ENCODE measurements around the gene YJEFN3.

The YJEFN3 gene

GRCh38 chr19:19508217-19508616, 20.5 kb upstream of the YJEFN3 start:
- Histone ChIP-seq H3K27me3 (ENCODE audit: control insufficient read depth, insufficient read depth, low read length) (no peaks in the 10 kb centered on the region), H3K27ac (ENCODE audit: low read length) (no peak overlapping the region), H3K4me1 (ENCODE audit: control insufficient read depth, insufficient read depth, low read length) (no peaks in the 10 kb centered on the region), H3K9me3 (ENCODE audit: control insufficient read depth, insufficient read depth, low read length) (no peaks in the 10 kb centered on the region), H3K4me3 (ENCODE audit: low read length) (no peak overlapping the region), H3K36me3 (ENCODE audit: control insufficient read depth, insufficient read depth, low read length) (peaks cover 13% of the 10 kb centered on the region; the same call in 1 of the 2 replicates)
- DNase-seq (ENCODE audit: low read depth, low spot score) = no peak
- no CpG with 5 or more reads among the region's 11 CpGs for WGBS (ENCODE audit: insufficient coverage, insufficient read length)

DNA sequence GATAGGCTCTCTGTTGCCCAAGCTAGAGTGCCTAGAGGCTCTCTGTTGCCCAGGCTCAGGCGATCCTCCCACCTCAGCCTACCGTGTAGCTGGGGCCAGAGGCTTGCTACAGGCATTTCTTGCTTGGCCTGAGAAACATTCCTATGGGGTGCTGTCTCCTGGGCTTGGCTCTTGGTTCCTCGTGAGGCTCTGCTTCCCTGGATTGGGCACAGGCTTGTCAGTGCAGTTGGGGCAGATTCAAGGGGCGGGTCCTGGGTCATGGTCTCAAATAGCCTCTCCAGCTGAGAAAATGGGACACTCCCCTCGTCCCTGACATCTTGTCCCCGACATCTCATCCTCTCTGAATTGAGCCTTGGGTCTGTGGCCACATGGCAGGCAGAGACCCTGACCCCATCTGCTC, 18.3 kb upstream of the YJEFN3 start:
- Histone ChIP-seq H3K4me3 (ENCODE audit: low read length) (no peak overlapping the region), H3K27ac (ENCODE audit: low read length) (no peak overlapping the region), H3K27me3 (ENCODE audit: control insufficient read depth, insufficient read depth, low read length) (no peaks in the 10 kb centered on the region), H3K9me3 (ENCODE audit: control insufficient read depth, insufficient read depth, low read length) (no peaks in the 10 kb centered on the region), H3K36me3 (ENCODE audit: control insufficient read depth, insufficient read depth, low read length) (peaks cover 12% of the 10 kb centered on the region; the same call in 1 of the 2 replicates), H3K4me1 (ENCODE audit: control insufficient read depth, insufficient read depth, low read length) (no peaks in the 10 kb centered on the region)
- DNase-seq (ENCODE audit: low read depth, low spot score) = no peak
- WGBS (ENCODE audit: insufficient coverage, insufficient read length) = no CpG with 5 or more reads among the region's 6 CpGs

DNA sequence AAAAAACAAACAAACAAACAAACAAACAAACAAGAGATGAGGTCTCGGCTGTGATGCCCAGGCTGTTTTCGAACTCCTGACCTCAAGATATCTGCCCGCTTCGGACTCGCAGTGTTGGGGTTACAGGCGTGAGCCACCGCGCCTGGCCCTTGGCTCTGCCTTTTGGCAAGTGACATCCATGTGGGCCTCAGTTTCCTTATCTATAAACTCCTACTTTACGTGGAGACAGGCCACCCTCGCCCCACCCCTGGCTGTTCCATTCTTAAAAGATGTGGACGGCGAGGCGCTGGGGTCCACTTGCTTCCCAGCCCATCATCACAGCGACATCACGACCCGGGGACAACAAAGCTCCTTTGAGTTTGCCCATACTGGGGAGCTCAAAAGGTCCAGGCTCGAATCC, 15.0 kb upstream of the YJEFN3 start:
- no CpG with 5 or more reads among the region's 17 CpGs for WGBS (ENCODE audit: insufficient coverage, insufficient read length)
- H3K27me3 ChIP-seq (ENCODE audit: control insufficient read depth, insufficient read depth, low read length) = no peaks in the 10 kb centered on the region
- no peak overlapping the region for H3K4me3 ChIP-seq (ENCODE audit: low read length)
- peaks cover 3% of the 10 kb centered on the region; the same call in 1 of the 2 replicates for H3K36me3 ChIP-seq (ENCODE audit: control insufficient read depth, insufficient read depth, low read length)
- H3K4me1 ChIP-seq (ENCODE audit: control insufficient read depth, insufficient read depth, low read length) = no peaks in the 10 kb centered on the region
- no peak overlapping the region for H3K27ac ChIP-seq (ENCODE audit: low read length)
- H3K9me3 ChIP-seq (ENCODE audit: control insufficient read depth, insufficient read depth, low read length) = no peaks in the 10 kb centered on the region
- DNase-seq (ENCODE audit: low read depth, low spot score) = no peak

DNA sequence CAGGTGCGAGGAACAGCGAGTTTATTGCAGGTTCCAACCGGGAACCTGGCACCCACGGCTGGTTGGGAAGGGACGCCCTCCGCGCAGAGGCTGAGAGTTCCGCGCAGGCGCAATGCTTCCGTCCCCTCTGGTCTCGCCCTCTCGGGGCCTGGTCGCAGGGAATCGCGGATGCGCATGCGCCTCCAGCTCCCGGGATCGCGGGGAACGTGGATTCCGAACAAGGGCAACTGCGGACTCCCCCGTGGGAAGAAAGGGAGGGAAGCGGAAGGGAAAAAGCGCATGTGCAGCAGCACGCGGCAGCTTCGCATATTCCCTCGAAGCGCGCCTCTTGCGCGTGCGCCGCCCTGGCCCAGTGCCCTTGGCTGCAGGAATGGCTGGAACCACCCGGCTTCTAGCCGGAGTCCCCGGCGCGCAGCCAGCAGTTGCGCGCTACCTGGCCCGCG, 14.5 kb upstream of the YJEFN3 start:
- DNase-seq (ENCODE audit: low read depth, low spot score) = no peak
- Histone ChIP-seq H3K27me3 (ENCODE audit: control insufficient read depth, insufficient read depth, low read length) (no peaks in the 10 kb centered on the region), H3K27ac (ENCODE audit: low read length) (no peak overlapping the region), H3K9me3 (ENCODE audit: control insufficient read depth, insufficient read depth, low read length) (no peaks in the 10 kb centered on the region), H3K4me1 (ENCODE audit: control insufficient read depth, insufficient read depth, low read length) (no peaks in the 10 kb centered on the region), H3K4me3 (ENCODE audit: low read length) (no peak overlapping the region), H3K36me3 (ENCODE audit: control insufficient read depth, insufficient read depth, low read length) (peaks cover 3% of the 10 kb centered on the region; the same call in 1 of the 2 replicates)
- WGBS (ENCODE audit: insufficient coverage, insufficient read length) = no CpG with 5 or more reads among the region's 46 CpGs

- peaks cover 7% of the 10 kb centered on the region; the same call in 1 of the 2 replicates for H3K36me3 ChIP-seq (ENCODE audit: control insufficient read depth, insufficient read depth, low read length)
- H3K27me3 ChIP-seq (ENCODE audit: control insufficient read depth, insufficient read depth, low read length) = no peaks in the 10 kb centered on the region
- H3K4me3 ChIP-seq (ENCODE audit: low read length) = peak within 1 kb of the TSS; percentile 75
- no peaks in the 10 kb centered on the region for H3K9me3 ChIP-seq (ENCODE audit: control insufficient read depth, insufficient read depth, low read length)
- no peak within 1 kb of the TSS for H3K27ac ChIP-seq (ENCODE audit: low read length)
- WGBS (ENCODE audit: insufficient coverage, insufficient read length) = no CpG with 5 or more reads among the region's 74 CpGs
- H3K4me1 ChIP-seq (ENCODE audit: control insufficient read depth, insufficient read depth, low read length) = no peaks in the 10 kb centered on the region
- DNase-seq (ENCODE audit: low read depth, low spot score) = no peak
Observed at GRCh38 chr19:19514881-19515641, 13.7 kb upstream of the YJEFN3 start, which contains the start of gene TSSK6. Gene TSSK6 (minus strand): TSS chr19:19515548. CDS start chr19:19515427, 121 bp downstream.

DNA sequence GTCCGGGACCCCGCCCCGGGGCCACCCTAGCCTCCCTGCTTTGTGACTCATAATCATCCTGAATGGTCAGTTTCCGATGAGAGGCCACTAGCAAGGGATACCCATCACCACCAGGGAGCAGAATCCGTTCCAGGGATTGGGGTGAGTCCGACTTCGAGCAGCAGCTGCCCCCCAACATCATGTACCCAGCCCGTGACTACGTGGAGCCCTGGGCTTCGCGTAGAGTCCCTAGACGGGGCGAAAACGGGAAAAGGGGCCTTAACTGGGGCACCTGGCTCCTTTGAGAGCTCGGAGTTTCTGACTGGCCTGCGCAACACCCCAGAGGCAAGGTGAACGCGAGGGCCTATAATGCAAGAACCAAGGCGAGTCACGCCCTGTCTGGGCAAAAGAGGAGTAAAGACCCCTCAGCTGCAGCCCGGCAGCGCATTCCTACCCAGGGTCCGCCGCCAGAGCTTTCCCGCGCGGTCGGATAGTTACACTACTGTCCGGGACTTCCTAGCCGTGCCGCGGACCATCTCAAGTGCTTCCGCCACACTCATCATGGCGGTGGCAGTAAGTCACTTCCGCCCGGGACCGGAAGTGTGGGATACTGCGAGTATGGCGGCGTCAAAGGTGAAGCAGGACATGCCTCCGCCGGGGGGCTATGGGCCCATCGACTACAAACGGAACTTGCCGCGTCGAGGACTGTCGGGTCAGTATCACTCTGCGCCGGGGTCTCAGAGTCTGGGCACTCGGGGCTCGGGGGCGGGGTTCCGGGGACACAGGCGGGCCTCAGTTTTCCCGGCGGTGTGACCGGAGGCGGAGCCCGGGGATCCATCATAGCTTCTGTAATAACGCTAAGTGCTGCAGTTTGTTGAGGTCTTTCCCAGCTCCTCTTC, 12.8 kb upstream of the YJEFN3 start, which contains the start of gene NDUFA13:
TSS of gene NDUFA13 (plus strand) at position 584 of the 878 bp plus-strand sequence. CDS start at position 598, 14 bp downstream.
- peak; percentile 93 for DNase-seq (ENCODE audit: low read depth, low spot score)
- peaks cover 9% of the 10 kb centered on the region; the same call in 1 of the 2 replicates for H3K36me3 ChIP-seq (ENCODE audit: control insufficient read depth, insufficient read depth, low read length)
- WGBS (ENCODE audit: insufficient coverage, insufficient read length) = no CpG with 5 or more reads among the region's 61 CpGs
- no peak within 1 kb of the TSS for H3K27ac ChIP-seq (ENCODE audit: low read length)
- no peaks in the 10 kb centered on the region for H3K4me1 ChIP-seq (ENCODE audit: control insufficient read depth, insufficient read depth, low read length)
- H3K9me3 ChIP-seq (ENCODE audit: control insufficient read depth, insufficient read depth, low read length) = no peaks in the 10 kb centered on the region
- H3K27me3 ChIP-seq (ENCODE audit: control insufficient read depth, insufficient read depth, low read length) = no peaks in the 10 kb centered on the region
- H3K4me3 ChIP-seq (ENCODE audit: low read length) = peak within 1 kb of the TSS; percentile 75

DNA sequence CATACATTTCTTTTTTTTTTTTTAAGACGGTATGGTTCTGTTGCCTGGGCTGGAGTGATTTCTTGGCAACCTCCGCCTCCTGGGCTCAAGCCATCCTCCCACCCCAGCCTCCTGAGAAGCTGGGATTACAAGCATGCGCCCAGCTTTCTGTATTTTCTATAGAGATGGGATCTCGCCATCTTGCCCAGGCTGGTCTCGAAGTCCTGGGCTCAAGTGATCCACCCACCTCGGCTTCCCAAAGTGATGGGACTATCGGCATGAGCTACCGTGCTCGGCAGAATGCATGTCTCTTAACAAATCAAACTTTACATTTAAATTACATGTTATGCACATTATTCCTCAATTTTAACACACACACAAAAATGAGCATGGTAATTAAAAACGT, 11.5 kb upstream of the YJEFN3 start:
- DNase-seq (ENCODE audit: low read depth, low spot score) = no peak
- Histone ChIP-seq H3K27ac (ENCODE audit: low read length) (no peak overlapping the region), H3K4me1 (ENCODE audit: control insufficient read depth, insufficient read depth, low read length) (no peaks in the 10 kb centered on the region), H3K36me3 (ENCODE audit: control insufficient read depth, insufficient read depth, low read length) (peaks cover 9% of the 10 kb centered on the region; the same call in 1 of the 2 replicates), H3K4me3 (ENCODE audit: low read length) (no peak overlapping the region), H3K27me3 (ENCODE audit: control insufficient read depth, insufficient read depth, low read length) (no peaks in the 10 kb centered on the region), H3K9me3 (ENCODE audit: control insufficient read depth, insufficient read depth, low read length) (no peaks in the 10 kb centered on the region; the same call in 1 of the 2 replicates)
- WGBS (ENCODE audit: insufficient coverage, insufficient read length) = no CpG with 5 or more reads among the region's 10 CpGs

DNA sequence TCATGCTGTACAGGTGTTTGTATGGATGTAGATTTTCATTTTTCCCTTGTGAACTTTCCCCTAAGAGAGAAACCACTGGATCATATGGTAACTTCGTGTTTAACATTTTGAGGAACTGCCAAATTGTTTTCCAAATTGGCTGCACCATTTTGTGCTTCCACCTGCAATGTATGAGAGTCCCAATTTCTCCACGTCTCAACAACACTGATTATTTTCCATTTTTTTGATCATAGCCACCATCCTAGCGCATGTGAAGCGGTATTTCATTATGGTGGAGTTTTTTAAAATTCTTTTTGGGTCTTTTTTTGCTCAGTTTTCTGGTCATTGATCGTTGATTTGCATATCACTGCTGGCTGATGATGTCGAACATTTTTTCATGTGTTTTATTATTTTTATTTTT, 7.7 kb upstream of the YJEFN3 start:
- Histone ChIP-seq H3K27ac (ENCODE audit: low read length) (no peak overlapping the region), H3K36me3 (ENCODE audit: control insufficient read depth, insufficient read depth, low read length) (peaks cover 8% of the 10 kb centered on the region; the same call in 1 of the 2 replicates), H3K27me3 (ENCODE audit: control insufficient read depth, insufficient read depth, low read length) (no peaks in the 10 kb centered on the region), H3K4me3 (ENCODE audit: low read length) (no peak overlapping the region), H3K4me1 (ENCODE audit: control insufficient read depth, insufficient read depth, low read length) (0 out of 2 replicates have a peak, but pooled peaks cover 2% of the 10 kb centered on the region), H3K9me3 (ENCODE audit: control insufficient read depth, insufficient read depth, low read length) (no peaks in the 10 kb centered on the region; the same call in 1 of the 2 replicates)
- no CpG with 5 or more reads among the region's 6 CpGs for WGBS (ENCODE audit: insufficient coverage, insufficient read length)
- DNase-seq (ENCODE audit: low read depth, low spot score) = no peak

GRCh38 chr19:19523177-19523576, 5.5 kb upstream of the YJEFN3 start:
- Histone ChIP-seq H3K27ac (ENCODE audit: low read length) (no peak overlapping the region), H3K9me3 (ENCODE audit: control insufficient read depth, insufficient read depth, low read length) (no peaks in the 10 kb centered on the region; the same call in 1 of the 2 replicates), H3K36me3 (ENCODE audit: control insufficient read depth, insufficient read depth, low read length) (peaks cover 14% of the 10 kb centered on the region), H3K4me1 (ENCODE audit: control insufficient read depth, insufficient read depth, low read length) (0 out of 2 replicates have a peak, but pooled peaks cover 2% of the 10 kb centered on the region), H3K4me3 (ENCODE audit: low read length) (no peak overlapping the region), H3K27me3 (ENCODE audit: control insufficient read depth, insufficient read depth, low read length) (no peaks in the 10 kb centered on the region)
- no CpG with 5 or more reads among the region's 3 CpGs for WGBS (ENCODE audit: insufficient coverage, insufficient read length)
- no peak for DNase-seq (ENCODE audit: low read depth, low spot score)

- Histone ChIP-seq H3K36me3 (ENCODE audit: control insufficient read depth, insufficient read depth, low read length) (peaks cover 16% of the 10 kb centered on the region), H3K27ac (ENCODE audit: low read length) (no peak overlapping the region), H3K4me1 (ENCODE audit: control insufficient read depth, insufficient read depth, low read length) (0 out of 2 replicates have a peak, but pooled peaks cover 2% of the 10 kb centered on the region), H3K9me3 (ENCODE audit: control insufficient read depth, insufficient read depth, low read length) (no peaks in the 10 kb centered on the region; the same call in 1 of the 2 replicates), H3K27me3 (ENCODE audit: control insufficient read depth, insufficient read depth, low read length) (no peaks in the 10 kb centered on the region), H3K4me3 (ENCODE audit: low read length) (no peak overlapping the region)
- DNase-seq (ENCODE audit: low read depth, low spot score) = no peak
- WGBS (ENCODE audit: insufficient coverage, insufficient read length) = no CpG with 5 or more reads among the region's 7 CpGs
Observed at GRCh38 chr19:19524053-19524452, 4.7 kb upstream of the YJEFN3 start.

All from iPS DF 6.9 (cell line).